ENCODE results near the gene SLC30A4.
A peak's percentile ranks its signal among the peaks of the same experiment; 100 is the strongest.

The SLC30A4 gene

DNA sequence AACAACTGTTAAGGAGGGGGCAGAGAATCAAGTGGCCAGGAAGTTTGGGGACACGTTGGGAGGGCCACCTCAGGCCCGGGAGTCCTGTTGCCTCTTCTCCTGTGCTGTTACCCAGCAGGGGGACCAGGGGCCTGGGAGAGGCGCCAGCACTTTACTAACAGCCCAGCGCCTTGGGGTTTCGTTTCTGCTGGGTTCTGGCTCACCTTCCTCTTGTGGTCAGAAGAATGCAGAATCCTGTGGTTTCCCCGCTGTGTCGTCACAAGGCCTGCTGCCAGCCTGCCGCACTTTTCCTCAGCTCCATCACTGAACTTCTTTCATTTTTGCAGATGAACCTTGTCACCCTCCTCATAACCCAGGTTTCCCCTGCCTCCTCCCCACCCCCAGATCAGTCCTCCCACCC, 67.7 kb downstream of the SLC30A4 start:
- DNase-seq: peak in 28 of 58 donors; percentile 3 to 43 (median 18)

DNA sequence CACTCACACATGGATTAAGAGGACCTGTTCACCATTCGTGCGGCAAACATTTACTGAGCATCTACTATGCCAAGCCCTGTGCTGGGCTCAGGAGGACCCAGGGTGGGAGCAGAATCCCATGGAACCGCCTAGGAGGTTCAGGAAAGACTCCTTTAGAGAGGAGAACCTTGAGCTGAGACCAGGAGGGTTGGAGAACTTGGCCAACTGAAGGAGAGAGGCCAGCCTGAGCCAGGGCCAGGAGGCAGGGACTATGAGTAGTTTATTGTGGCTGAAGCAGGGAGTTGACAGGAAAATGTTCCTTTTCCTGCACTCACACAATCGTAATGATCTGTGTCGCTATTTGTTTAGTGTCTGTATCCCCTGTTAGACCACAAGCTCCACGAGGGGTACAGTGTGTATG, 71.3 kb downstream of the SLC30A4 start:
- no peak for DNase-seq

GRCh38 chr15:45449916-45450867, 72.4 kb downstream of the SLC30A4 start:
- DNase-seq: no peak

GRCh38 chr15:45449395-45449794, 73.2 kb downstream of the SLC30A4 start:
- no peak for DNase-seq

- DNase-seq: peak in 1 of 58 donors; percentile 30
These were observed 74.3 kb downstream of the SLC30A4 start for GRCh38 chr15:45448066-45448915.

DNA sequence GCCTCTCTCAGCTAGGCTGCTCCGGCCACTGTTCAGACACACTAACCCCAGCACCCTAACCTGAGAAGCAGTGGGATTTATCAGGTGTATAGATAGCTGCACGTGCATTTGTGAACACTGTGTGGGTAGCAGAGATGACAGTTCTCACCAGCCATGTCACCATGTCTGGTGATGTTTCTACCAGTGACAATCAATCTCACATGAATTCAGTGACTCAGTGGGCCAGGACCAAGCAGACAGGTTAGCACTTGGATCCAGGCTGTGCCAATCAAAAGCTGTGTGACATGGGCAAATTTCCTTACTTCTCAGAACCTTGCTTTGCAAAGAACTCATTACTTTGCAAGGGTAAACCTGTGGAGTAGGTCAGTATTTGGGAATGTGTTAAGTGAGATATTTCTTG, 78.9 kb downstream of the SLC30A4 start:
- DNase-seq: no peak

DNA sequence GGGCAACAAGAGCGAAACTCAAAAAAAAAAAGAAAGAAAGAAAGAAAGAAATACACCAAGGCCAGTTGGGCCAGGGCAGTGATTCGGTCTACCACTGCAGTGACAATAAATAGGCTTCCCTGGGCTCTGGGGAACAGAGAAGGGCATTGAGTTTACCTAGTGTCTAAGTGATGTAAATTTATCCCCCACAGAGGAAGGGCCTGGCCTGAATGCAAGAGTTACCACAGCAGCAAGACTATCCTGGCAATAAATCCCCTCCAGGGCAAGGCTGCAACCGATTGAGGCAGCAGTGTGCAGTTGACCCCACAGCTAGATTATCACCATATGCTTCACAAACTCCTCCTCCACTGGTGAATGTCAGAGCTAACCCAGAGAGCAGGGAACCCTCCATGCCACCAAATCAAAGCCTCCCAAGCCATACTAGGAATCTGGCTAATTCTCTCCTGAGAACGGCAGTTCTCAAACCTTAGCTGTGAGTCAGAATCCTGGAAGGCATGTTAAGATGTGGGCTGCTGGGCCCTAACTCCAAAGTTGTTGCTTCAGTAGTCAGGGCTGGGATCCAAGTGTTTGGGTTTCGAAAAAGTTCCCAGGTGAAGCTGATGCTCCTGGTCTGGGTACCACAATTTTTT, 79.9 kb downstream of the SLC30A4 start:
- DNase-seq: no peak

- no peak for DNase-seq
These were observed 80.9 kb downstream of the SLC30A4 start for GRCh38 chr15:45441686-45442085.

- no peak for DNase-seq
These were observed 81.5 kb downstream of the SLC30A4 start for GRCh38 chr15:45441036-45441435.

GRCh38 chr15:45439521-45440260, 82.9 kb downstream of the SLC30A4 start:
- DNase-seq: no peak

DNA sequence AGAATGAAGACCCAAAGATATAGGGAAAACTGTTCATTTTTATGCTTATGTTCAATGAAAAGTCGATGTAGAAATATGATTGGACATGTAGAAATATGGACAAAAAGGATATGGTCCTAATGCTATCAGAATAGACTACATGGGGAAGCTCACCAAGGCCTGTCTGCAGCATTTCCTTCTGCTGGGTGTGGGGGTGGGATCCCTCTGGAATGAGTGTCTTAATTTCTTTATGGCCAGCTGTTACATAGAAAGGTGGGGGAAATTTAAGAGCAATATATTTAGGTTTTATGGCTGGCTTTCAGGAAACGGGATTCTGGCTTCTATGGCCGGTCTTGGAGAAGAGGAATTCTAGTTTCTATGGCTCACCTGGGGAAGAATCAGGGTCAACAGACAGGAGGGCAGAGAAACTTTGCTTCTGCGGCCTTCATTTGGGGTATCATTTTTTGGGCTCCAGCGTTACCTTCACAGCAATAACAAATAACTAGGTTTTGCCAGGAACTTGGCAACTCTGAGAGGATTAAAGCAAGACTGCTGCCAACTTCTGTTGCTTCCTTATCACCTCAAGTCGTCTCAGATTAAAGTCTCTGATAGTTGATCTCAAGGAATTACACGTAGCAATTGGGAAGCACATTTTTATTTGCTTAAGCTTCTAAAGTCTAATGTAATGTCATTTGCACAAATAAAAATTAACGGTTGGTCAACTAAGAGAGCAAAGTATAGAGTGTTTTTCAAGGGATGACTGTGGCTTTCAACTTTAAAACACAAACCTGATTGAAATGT, 87.2 kb downstream of the SLC30A4 start:
- no peak for DNase-seq

DNA sequence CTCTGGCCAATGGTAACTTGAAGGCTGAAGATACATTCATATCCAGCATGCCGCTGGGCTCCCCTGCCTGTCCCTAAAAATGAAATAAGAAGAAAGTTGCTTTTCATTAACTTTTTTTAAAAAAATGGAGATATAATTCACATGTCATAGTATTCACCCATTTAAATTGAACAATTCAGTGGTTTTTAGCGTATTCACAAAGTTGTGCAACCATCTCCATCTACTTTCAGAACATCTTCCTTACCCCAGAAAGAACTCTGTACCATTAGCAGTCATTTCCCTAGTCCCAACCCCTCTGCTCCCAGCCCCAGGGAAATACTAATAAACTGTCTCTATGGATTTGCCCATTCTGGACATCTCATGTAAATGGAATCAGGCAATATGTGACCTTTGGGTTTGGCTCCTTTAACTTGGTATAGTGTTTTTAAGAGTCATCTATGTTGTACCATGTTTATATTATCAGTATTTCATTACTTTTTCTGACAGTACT, 88.4 kb downstream of the SLC30A4 start:
- DNase-seq: no peak

GRCh38 chr15:45431511-45431910, 91.0 kb downstream of the SLC30A4 start:
- no peak for DNase-seq

GRCh38 chr15:45429941-45430792, 92.4 kb downstream of the SLC30A4 start:
- DNase-seq: peak in 34 of 58 donors; percentile 2 to 62 (median 22)
